HG02981 (cell line): ENCODE results near the gene PKP4.

Source experiments
- ATAC-seq: cut with Tn5 transposase; IDR thresholded peaks from one replicate; pipeline ENCODE4 v1.9.1; 2021; ENCODE audit warnings: mild to moderate bottlenecking, moderate library complexity; ENCODE audit not compliant: unreplicated experiment

Gene PKP4

GRCh38 chr2:158498043-158498748, 41.4 kb downstream of the PKP4 start:
- no peak for ATAC-seq

GRCh38 chr2:158498749-158499136, 42.0 kb downstream of the PKP4 start:
- ATAC-seq = no peak

GRCh38 chr2:158499383-158499782, 42.6 kb downstream of the PKP4 start:
- no peak for ATAC-seq

GRCh38 chr2:158500333-158500732, 43.6 kb downstream of the PKP4 start:
- ATAC-seq = no peak

GRCh38 chr2:158501301-158501700, 44.5 kb downstream of the PKP4 start:
- ATAC-seq = no peak

GRCh38 chr2:158502974-158503373, 46.2 kb downstream of the PKP4 start:
- no peak for ATAC-seq

- ATAC-seq = no peak
Observed at GRCh38 chr2:158504088-158504487, 47.3 kb downstream of the PKP4 start.

GRCh38 chr2:158505448-158505934, 48.7 kb downstream of the PKP4 start:
- ATAC-seq = no peak

- peak; percentile 69 for ATAC-seq
Observed at GRCh38 chr2:158507141-158507540, 50.4 kb downstream of the PKP4 start.

GRCh38 chr2:158507679-158508078, 50.9 kb downstream of the PKP4 start:
- no peak for ATAC-seq

- ATAC-seq = no peak
Observed at GRCh38 chr2:158509928-158510797, 53.4 kb downstream of the PKP4 start.

- no peak for ATAC-seq
Observed at GRCh38 chr2:158510887-158511286, 54.1 kb downstream of the PKP4 start.

- ATAC-seq = no peak
Observed at GRCh38 chr2:158511706-158512105, 55.0 kb downstream of the PKP4 start.

- no peak for ATAC-seq
Observed at GRCh38 chr2:158512323-158512722, 55.6 kb downstream of the PKP4 start.

GRCh38 chr2:158513841-158514240, 57.1 kb downstream of the PKP4 start:
- no peak for ATAC-seq

- ATAC-seq = no peak
Observed at GRCh38 chr2:158518084-158518483, 61.3 kb downstream of the PKP4 start.

- no peak for ATAC-seq
Observed at GRCh38 chr2:158519481-158519880, 62.7 kb downstream of the PKP4 start.

- ATAC-seq = no peak
Observed at GRCh38 chr2:158529379-158530259, 72.9 kb downstream of the PKP4 start.

- no peak for ATAC-seq
Observed at GRCh38 chr2:158530829-158531228, 74.1 kb downstream of the PKP4 start.

- no peak for ATAC-seq
Observed at GRCh38 chr2:158533009-158533408, 76.3 kb downstream of the PKP4 start.
